Sigmoid colon (tissue), 3 donors: ENCODE data around the gene AIRE.

Experiments
- POLR2A ChIP-seq, 2 donors: fragments of 450-650 bp; IDR thresholded peaks; one replicate each; pipeline ENCODE4 v1.6.1; 2016; ENCODE audit warnings: antibody characterized with exemption in 2 of 2, mild to moderate bottlenecking in 2 of 2, moderate library complexity in 2 of 2
- TF ChIP-seq, protein P1 (sequence below), 4 experiments: fragments of 450-650 bp in 3 of 4; fragments of 200-600 bp in 1 of 4; IDR thresholded peaks; one replicate each; pipeline ENCODE4 v1.5.1; 2016 to 2019; ENCODE audit warnings: antibody characterized with exemption in 4 of 4, mild to moderate bottlenecking in 3 of 4, moderate library complexity in 2 of 4

DNA sequence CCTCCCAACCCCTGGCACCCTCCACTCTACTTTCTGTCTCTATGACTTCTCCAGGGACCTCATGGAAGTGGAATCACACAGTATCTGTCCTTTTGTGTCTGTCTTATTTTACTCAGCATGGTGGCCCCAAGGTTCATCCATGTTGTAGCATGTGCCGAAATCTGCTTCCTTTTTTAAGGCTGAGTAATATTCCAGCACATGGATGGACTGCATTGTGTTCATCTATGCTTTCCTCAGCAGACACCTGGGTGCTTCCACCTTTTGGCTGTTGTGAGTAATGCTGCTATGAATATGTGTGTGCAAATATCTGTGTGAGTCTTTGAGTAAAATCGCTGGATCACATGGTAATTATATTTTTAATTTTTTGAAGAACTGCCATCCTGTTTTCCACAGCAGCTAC is 12.6 kb downstream of the AIRE start:
- TF ChIP-seq POLR2A (IDR thresholded peaks at IDR 0.05): no peak
- TF ChIP-seq, protein P1, sequence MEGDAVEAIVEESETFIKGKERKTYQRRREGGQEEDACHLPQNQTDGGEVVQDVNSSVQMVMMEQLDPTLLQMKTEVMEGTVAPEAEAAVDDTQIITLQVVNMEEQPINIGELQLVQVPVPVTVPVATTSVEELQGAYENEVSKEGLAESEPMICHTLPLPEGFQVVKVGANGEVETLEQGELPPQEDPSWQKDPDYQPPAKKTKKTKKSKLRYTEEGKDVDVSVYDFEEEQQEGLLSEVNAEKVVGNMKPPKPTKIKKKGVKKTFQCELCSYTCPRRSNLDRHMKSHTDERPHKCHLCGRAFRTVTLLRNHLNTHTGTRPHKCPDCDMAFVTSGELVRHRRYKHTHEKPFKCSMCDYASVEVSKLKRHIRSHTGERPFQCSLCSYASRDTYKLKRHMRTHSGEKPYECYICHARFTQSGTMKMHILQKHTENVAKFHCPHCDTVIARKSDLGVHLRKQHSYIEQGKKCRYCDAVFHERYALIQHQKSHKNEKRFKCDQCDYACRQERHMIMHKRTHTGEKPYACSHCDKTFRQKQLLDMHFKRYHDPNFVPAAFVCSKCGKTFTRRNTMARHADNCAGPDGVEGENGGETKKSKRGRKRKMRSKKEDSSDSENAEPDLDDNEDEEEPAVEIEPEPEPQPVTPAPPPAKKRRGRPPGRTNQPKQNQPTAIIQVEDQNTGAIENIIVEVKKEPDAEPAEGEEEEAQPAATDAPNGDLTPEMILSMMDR (IDR thresholded peaks at IDR 0.05): no peak
